SK-N-SH (cell line): Measurements from ENCODE around the gene RNF149. TPM values are rescaled to one million over a fixed set of nuclear protein-coding genes. Genes with fewer than 3 reads are reported as not detected.

ENCODE experiments used
- CTCF ChIA-PET: fragments of 300-600, 350-600 bp; formaldehyde crosslinking; extraction: SDS; loops from one replicate; lab custom pipeline; 2021; lab: Yijun Ruan, JAX
- POLR2A ChIA-PET: fragments of 350-600 bp; sonication (Branson Sonifier 250); formaldehyde crosslinking; extraction: SDS; loops from one replicate; lab custom pipeline; 2020; ENCODE audit warnings: antibody characterized with exemption, inconsistent platforms; lab: Yijun Ruan, JAX
- DNase-seq: peaks from one replicate; pipeline ENCODE4 v3.0.0; 2012
- H2AFZ ChIP-seq: fragments of 200-600 bp; sonication (generic); 2 replicates; pipeline ENCODE4 v1.8.1; 2016; ENCODE audit warnings: antibody characterized with exemption, mild to moderate bottlenecking, low read depth
- H3F3A ChIP-seq: fragments of 200-600 bp; sonication (generic); replicated peaks from 2 replicates; pipeline ENCODE3; 2016; ENCODE audit warnings: antibody characterized with exemption, mild to moderate bottlenecking; ENCODE audit not compliant: insufficient read depth
- H3K27ac ChIP-seq, 2 experiments: fragments of 200-500 bp in 1 of 2; fragments of 200-600 bp in 1 of 2; sonication (Bioruptor generic) in 1 of 2; sonication (generic), shearing (Covaris generic) in 1 of 2; 2 replicates each; pipeline versions ENCODE4 v1.5.1 to v1.6.1; 2014 to 2016; ENCODE audit warnings: low read depth in 2 of 2, inconsistent platforms in 1 of 2, low read length in 1 of 2, mild to moderate bottlenecking in 1 of 2, mixed read lengths in 1 of 2
- H3K27me3 ChIP-seq: fragments of 200-600 bp; sonication (generic), shearing (Covaris generic); 2 replicates; pipeline ENCODE4 v1.6.1; 2016; ENCODE audit warnings: mixed run types; ENCODE audit not compliant: insufficient read depth
- H3K36me3 ChIP-seq, 2 experiments: fragments of 200-500 bp in 1 of 2; fragments of 200-600 bp in 1 of 2; sonication (Bioruptor generic) in 1 of 2; sonication (generic) in 1 of 2; replicated peaks in 1 of 2; 2 replicates each; pipeline versions ENCODE3 to v1.5.1; 2014 to 2016; ENCODE audit warnings: low read length in 1 of 2, mild to moderate bottlenecking in 1 of 2; ENCODE audit not compliant: insufficient read depth in 2 of 2, control insufficient read depth in 1 of 2
- H3K4me1 ChIP-seq, 2 experiments: fragments of 200-500 bp in 1 of 2; fragments of 200-600 bp in 1 of 2; sonication (Bioruptor generic) in 1 of 2; sonication (generic), shearing (Covaris generic) in 1 of 2; 2 replicates each; pipeline versions ENCODE4 v1.5.1 to v1.6.1; 2014 to 2016; ENCODE audit warnings: low read depth in 1 of 2, low read length in 1 of 2, mixed run types in 1 of 2; ENCODE audit not compliant: insufficient read depth in 2 of 2, control insufficient read depth in 1 of 2
- H3K4me2 ChIP-seq: fragments of 200-600 bp; sonication (generic), shearing (Covaris generic); 2 replicates; pipeline ENCODE4 v1.6.1; 2017; ENCODE audit warnings: mixed run types
- H3K4me3 ChIP-seq, 2 experiments: fragments of 200-500 bp in 1 of 2; fragments of 200-600 bp in 1 of 2; sonication (Bioruptor generic) in 1 of 2; sonication (generic), shearing (Covaris generic) in 1 of 2; 2 replicates each; pipeline versions ENCODE4 v1.5.1 to v1.8.1; 2014 to 2016; ENCODE audit warnings: low read depth in 2 of 2, inconsistent platforms in 1 of 2, low read length in 1 of 2, mild to moderate bottlenecking in 1 of 2, mixed read lengths in 1 of 2, moderate library complexity in 1 of 2
- H3K79me2 ChIP-seq: fragments of 200-600 bp; sonication (generic); 2 replicates; pipeline ENCODE4 v1.8.1; 2017; ENCODE audit warnings: mild to moderate bottlenecking; ENCODE audit not compliant: insufficient read depth
- H3K9ac ChIP-seq: fragments of 200-600 bp; sonication (generic); 2 replicates; pipeline ENCODE4 v1.6.1; 2017; ENCODE audit warnings: mixed run types
- H3K9me2 ChIP-seq: fragments of 200-600 bp; sonication (generic); 2 replicates; pipeline ENCODE4 v1.6.1; 2017; ENCODE audit warnings: mixed run types
- H3K9me3 ChIP-seq: fragments of 200-600 bp; sonication (generic); 2 replicates; pipeline ENCODE4 v1.6.1; 2017; ENCODE audit warnings: mixed run types, mild to moderate bottlenecking, moderate library complexity
- H4K20me1 ChIP-seq: fragments of 200-600 bp; sonication (generic); 2 replicates; pipeline ENCODE4 v1.6.1; 2017; ENCODE audit warnings: mild to moderate bottlenecking, mixed run types; ENCODE audit not compliant: insufficient read depth
- EZH2phosphoT487 ChIP-seq: fragments of 200-600 bp; sonication (generic); IDR thresholded peaks from 2 replicates; pipeline ENCODE4 v1.6.1; 2017; ENCODE audit warnings: low read depth, mixed run types, mild to moderate bottlenecking, antibody characterized with exemption, moderate library complexity, borderline replicate concordance
- FOXJ3 ChIP-seq: sonication (generic); formaldehyde crosslinking; IDR thresholded peaks from 2 replicates; pipeline ENCODE4 v1.5.1; 2020; ENCODE audit warnings: mild to moderate bottlenecking, missing genetic modification reagents
- GABPA ChIP-seq: IDR thresholded peaks from 2 replicates; pipeline ENCODE4 v1.4.0; 2012; ENCODE audit warnings: low read depth, mild to moderate bottlenecking
- GATA2 ChIP-seq: sonication (generic); formaldehyde crosslinking; IDR thresholded peaks from 2 replicates; pipeline ENCODE4 v1.5.0; 2020; ENCODE audit warnings: mild to moderate bottlenecking, missing genetic modification reagents
- MEF2A ChIP-seq: IDR thresholded peaks from 2 replicates; pipeline ENCODE4 v1.4.0; 2012; ENCODE audit warnings: low read depth, borderline replicate concordance
- NFIC ChIP-seq: IDR thresholded peaks from 2 replicates; pipeline ENCODE4 v1.4.0; 2012; ENCODE audit warnings: borderline replicate concordance
- NRF1 ChIP-seq: IDR thresholded peaks from 2 replicates; pipeline ENCODE4 v1.6.1; 2012; ENCODE audit warnings: low read depth, mild to moderate bottlenecking, low read length
- SMC3 ChIP-seq: IDR thresholded peaks from 2 replicates; pipeline ENCODE4 v1.6.1; 2012; ENCODE audit warnings: low read depth, low read length, improper control_type of control experiment
- TAF1 ChIP-seq: IDR thresholded peaks from 2 replicates; pipeline ENCODE4 v1.6.1; 2012; ENCODE audit warnings: low read depth, mild to moderate bottlenecking, low read length, moderate library complexity, borderline replicate concordance
- TCF12 ChIP-seq: IDR thresholded peaks from 2 replicates; pipeline ENCODE4 v1.4.0; 2012
- WGBS: methylation state at CpG from one replicate; pipeline ENCODE4 v1.1.6; 2017; ENCODE audit warnings: low lambda C conversion rate; 5-methylcytosine and 5-hydroxymethylcytosine counted together
- polyA plus RNA-seq, 3 experiments: library from polyadenylated mRNA; depleted of rRNA; stranded (reverse); fragments of >200 nt; gene quantifications; 2 replicates each; pipeline ENCODE4 v1.2.3, GENCODE V29; 2012
- TF ChIP-seq, protein P1 (sequence below): IDR thresholded peaks from 2 replicates; pipeline ENCODE4 v1.4.0; 2012; ENCODE audit warnings: low read depth, borderline replicate concordance
- TF ChIP-seq, protein P2 (sequence below): IDR thresholded peaks from 2 replicates; pipeline ENCODE4 v1.4.0; 2012; ENCODE audit warnings: low read depth

Gene RNF149
- polyA plus RNA-seq, 1 of the 3 experiments (the other 2 are of a cell fraction): 15.3 TPM

GRCh38 chr2:101297383-101297782 lies 11.1 kb downstream of the RNF149 start (continued):
- TF ChIP-seq EZH2phosphoT487 (no peak), TAF1 (no peak), NFIC (no peak), GABPA (no peak), GATA2 (CRISPR knock-in tag) (no peak)
- TF ChIP-seq, all 33 proteins: peak for 0

- Histone ChIP-seq H3K27me3 (no peaks in the 10 kb centered on the region), H3K9ac (no peak overlapping the region), H3K9me2 (no peaks in the 10 kb centered on the region), H3K27ac (peak overlapping the region; percentile 8 to 31; a peak in 2 of 4 replicates), H3K36me3 (peaks cover 26 to 35% of the 10 kb centered on the region in 2 experiments), H3K79me2 (peaks cover 89% of the 10 kb centered on the region), H3K4me1 (peaks cover 2 to 6% of the 10 kb centered on the region in 2 experiments; a peak in 2 of 4 replicates), H4K20me1 (peaks cover 70% of the 10 kb centered on the region), H3F3A (no peaks in the 10 kb centered on the region), H3K4me2 (no peak overlapping the region), H2AFZ (no peak overlapping the region), H3K4me3 (no peak overlapping the region), H3K9me3 (no peaks in the 10 kb centered on the region)
- TF ChIP-seq, protein P1, sequence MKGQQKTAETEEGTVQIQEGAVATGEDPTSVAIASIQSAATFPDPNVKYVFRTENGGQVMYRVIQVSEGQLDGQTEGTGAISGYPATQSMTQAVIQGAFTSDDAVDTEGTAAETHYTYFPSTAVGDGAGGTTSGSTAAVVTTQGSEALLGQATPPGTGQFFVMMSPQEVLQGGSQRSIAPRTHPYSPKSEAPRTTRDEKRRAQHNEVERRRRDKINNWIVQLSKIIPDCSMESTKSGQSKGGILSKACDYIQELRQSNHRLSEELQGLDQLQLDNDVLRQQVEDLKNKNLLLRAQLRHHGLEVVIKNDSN: no peak
- TF ChIP-seq NRF1 (no peak), TCF12 (0 out of 2 replicates have a peak, but pooled peaks have one; percentile 15), MEF2A (no peak), FOXJ3 (CRISPR knock-in tag) (no peak)
- TF ChIP-seq, protein P2, sequence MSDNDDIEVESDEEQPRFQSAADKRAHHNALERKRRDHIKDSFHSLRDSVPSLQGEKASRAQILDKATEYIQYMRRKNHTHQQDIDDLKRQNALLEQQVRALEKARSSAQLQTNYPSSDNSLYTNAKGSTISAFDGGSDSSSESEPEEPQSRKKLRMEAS: no peak
- ChIA-PET POLR2A (no interaction called here), CTCF (interaction anchor here (1.2 to 1.4 kb wide), 2 partner anchors 12 to 44 kb away, joined by 3 to 4 read pairs; partner anchors contain the start of gene RNF149)
- no peak for DNase-seq
- WGBS: 88% methylated on average over 5 of the region's 5 CpGs
Observed at GRCh38 chr2:101296371-101296770, 12.1 kb downstream of the RNF149 start.

DNA sequence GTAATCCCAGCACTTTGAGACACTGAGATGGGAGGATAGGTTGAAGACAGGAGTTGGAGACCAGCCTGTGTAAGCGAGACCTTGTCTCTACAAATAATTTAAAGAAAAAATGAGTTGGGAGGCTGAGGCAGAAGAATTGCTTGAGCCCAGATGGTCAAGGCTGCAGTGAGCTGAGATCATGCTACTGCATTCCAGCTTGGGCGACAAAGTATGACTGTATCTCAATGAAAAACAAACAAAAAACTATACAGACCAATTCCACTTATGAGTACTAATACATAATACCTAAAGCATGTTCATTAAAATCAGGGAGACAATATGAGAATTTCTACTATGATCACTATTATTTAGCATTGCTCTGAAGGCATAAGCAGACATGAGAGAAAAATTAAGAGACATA lies 12.6 kb downstream of the RNF149 start:
- no peaks in the 10 kb centered on the region for H3K27me3 ChIP-seq
- no peak for DNase-seq
- H4K20me1 ChIP-seq: peaks cover 66% of the 10 kb centered on the region
- ChIA-PET CTCF (interaction anchor here (1.2 to 1.4 kb wide), 2 partner anchors 13 to 44 kb away, joined by 3 to 4 read pairs; partner anchors contain the start of gene RNF149), POLR2A (no interaction called here)
- H3K9ac ChIP-seq: no peak overlapping the region
- no peaks in the 10 kb centered on the region for H3F3A ChIP-seq
- H3K4me3 ChIP-seq: no peak overlapping the region
- no peaks in the 10 kb centered on the region for H3K9me2 ChIP-seq
- H3K79me2 ChIP-seq: peaks cover 87% of the 10 kb centered on the region
- H3K4me2 ChIP-seq: no peak overlapping the region
- peaks cover 26 to 34% of the 10 kb centered on the region in 2 experiments for H3K36me3 ChIP-seq
- no peaks in the 10 kb centered on the region for H3K9me3 ChIP-seq
- TF ChIP-seq EZH2phosphoT487: no peak
- no peak for TF ChIP-seq SMC3
- H3K27ac ChIP-seq: peak overlapping the region; percentile 8 to 31; a peak in 2 of 4 replicates
- WGBS: 91% methylated on average over 2 of the region's 2 CpGs
- peaks cover 2 to 6% of the 10 kb centered on the region in 2 experiments; a peak in 2 of 4 replicates for H3K4me1 ChIP-seq
- H2AFZ ChIP-seq: no peak overlapping the region
